Spleen (tissue), 7 donors: ENCODE measurements around the gene CBFA2T2.

ENCODE experiments used
- POLR2A ChIP-seq, 3 donors: fragments of 450-650 bp; IDR thresholded peaks; one replicate each; pipeline ENCODE4 v1.5.1; 2017; ENCODE audit warnings: antibody characterized with exemption in 3 of 3, mild to moderate bottlenecking in 1 of 3
- TF ChIP-seq, protein P1 (sequence below), 11 experiments: fragments of 200-600 bp in 7 of 11; fragments of 450-650 bp in 4 of 11; sonication (generic) in 4 of 11; IDR thresholded peaks in 8 of 11; conservative IDR thresholded peaks in 3 of 11; 1 replicate in 7 of 11; 2 replicates in 4 of 11; pipeline versions ENCODE4 v1.4.0 to v1.8.0; 2016 to 2021; ENCODE audit warnings: antibody characterized with exemption in 11 of 11, inconsistent platforms in 4 of 11, mild to moderate bottlenecking in 1 of 11
- donor health status: DM: no; HTN: no; CAD: no; lungs with moderate emphysema.
- donor health status: DM: no; HTN: no; CAD: no.
- donor health status: DM: no; HTN: no; CAD: no.

DNA sequence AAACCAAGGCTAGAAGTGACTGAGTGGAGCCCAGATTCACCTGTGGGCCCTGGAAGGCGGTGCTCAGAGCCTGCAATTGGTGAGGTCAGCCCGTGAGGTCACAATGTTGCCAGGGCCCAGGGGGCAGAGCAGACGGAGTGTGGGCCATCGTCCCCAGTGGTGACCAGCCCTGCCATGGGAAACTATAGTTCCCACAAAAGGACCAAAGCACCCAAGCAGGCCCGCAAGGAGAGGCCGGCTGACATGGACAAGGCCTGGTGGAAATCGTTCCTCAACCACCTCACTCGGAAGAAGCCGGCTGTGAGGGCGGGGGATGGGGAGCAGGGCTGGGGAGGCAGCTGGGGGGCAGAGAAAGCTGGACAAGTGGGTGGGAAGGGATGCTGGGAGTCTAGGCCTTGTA, 172.3 kb downstream of the CBFA2T2 start, which contains the start of gene C20orf144:
- TF ChIP-seq, protein P1, sequence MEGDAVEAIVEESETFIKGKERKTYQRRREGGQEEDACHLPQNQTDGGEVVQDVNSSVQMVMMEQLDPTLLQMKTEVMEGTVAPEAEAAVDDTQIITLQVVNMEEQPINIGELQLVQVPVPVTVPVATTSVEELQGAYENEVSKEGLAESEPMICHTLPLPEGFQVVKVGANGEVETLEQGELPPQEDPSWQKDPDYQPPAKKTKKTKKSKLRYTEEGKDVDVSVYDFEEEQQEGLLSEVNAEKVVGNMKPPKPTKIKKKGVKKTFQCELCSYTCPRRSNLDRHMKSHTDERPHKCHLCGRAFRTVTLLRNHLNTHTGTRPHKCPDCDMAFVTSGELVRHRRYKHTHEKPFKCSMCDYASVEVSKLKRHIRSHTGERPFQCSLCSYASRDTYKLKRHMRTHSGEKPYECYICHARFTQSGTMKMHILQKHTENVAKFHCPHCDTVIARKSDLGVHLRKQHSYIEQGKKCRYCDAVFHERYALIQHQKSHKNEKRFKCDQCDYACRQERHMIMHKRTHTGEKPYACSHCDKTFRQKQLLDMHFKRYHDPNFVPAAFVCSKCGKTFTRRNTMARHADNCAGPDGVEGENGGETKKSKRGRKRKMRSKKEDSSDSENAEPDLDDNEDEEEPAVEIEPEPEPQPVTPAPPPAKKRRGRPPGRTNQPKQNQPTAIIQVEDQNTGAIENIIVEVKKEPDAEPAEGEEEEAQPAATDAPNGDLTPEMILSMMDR (IDR thresholded peaks at IDR 0.05 in 8 of 11, conservative IDR thresholded peaks at IDR 0.05 in 3 of 11) = no peak
- TF ChIP-seq POLR2A (IDR thresholded peaks at IDR 0.05) = no peak
